ENCODE results near the gene PCDHB5. TPM values are rescaled to one million over a fixed set of nuclear protein-coding genes. Genes with fewer than 3 reads are reported as not detected.
"Not testable (repeated sequence)": the region's sequence is repeated elsewhere in the genome, so short reads cannot be mapped to it uniquely, and the experiment has no call there.

The PCDHB5 gene
- total RNA-seq, 1 donor = 0.45 TPM

DNA sequence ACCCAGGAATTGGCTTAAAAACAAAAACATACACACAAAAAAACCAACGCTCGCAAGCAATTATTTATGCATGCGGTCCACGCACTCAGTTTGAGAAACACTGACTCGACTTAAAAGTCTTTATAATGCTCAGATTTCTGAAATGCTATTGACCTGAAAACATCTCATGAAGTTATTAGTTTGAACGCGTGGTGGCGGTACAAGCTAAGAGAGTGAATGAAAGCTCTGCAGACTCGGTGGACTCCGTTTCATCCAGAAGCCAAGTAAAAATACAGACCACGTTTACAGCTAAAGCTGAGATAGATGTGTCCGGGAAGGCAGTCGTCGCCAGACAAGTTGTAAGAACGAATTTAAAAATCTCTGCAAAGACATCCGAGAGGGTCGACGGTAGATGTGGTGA is 14.8 kb downstream of the PCDHB5 start, which contains the start of gene PCDHB6:
PCDHB6 (plus strand) TSS at position 246 of the 400 bp plus-strand sequence. CDS start 201 bp downstream, outside the sequence.
- peak; percentile 0 for DNase-seq (ENCODE audit: low read depth)
- no peak within 1 kb of the TSS for H3K4me3 ChIP-seq (ENCODE audit: low read depth, low read length)

GRCh38 chr5:141150224-141150992 is 15.4 kb downstream of the PCDHB5 start:
- no peak for DNase-seq (ENCODE audit: low read depth)
- no peak overlapping the region for H3K4me3 ChIP-seq (ENCODE audit: low read depth, low read length)
- TF ChIP-seq CTCF (IDR thresholded peaks at IDR 0.05; ENCODE audit: insufficient read depth, low read length) = no peak

More for the DNA sequence above, 14.8 kb downstream of the PCDHB5 start, which contains the start of gene PCDHB6:
- no peak for TF ChIP-seq CTCF (IDR thresholded peaks at IDR 0.05; ENCODE audit: insufficient read depth, low read length)

DNA sequence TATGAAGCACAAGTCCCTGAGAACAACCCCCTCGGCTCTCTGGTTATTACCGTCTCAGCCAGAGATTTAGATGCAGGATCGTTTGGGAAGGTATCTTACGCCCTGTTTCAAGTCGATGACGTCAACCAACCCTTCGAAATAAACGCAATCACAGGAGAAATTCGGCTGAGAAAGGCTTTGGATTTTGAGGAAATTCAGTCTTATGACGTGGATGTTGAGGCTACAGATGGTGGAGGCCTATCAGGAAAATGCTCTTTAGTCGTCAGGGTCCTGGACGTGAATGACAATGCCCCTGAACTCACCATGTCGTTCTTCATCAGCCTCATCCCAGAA is 16.0 kb downstream of the PCDHB5 start:
- no peak for DNase-seq (ENCODE audit: low read depth)
- H3K4me3 ChIP-seq (ENCODE audit: low read depth, low read length) = no peak overlapping the region
- no peak for TF ChIP-seq CTCF (IDR thresholded peaks at IDR 0.05; ENCODE audit: insufficient read depth, low read length)

- not testable (repeated sequence) for H3K4me3 ChIP-seq (ENCODE audit: low read depth, low read length); DNase-seq (ENCODE audit: low read depth)
These were observed 16.6 kb downstream of the PCDHB5 start for GRCh38 chr5:141151632-141152031.

GRCh38 chr5:141152096-141152495 is 17.1 kb downstream of the PCDHB5 start:
- not testable (repeated sequence) for H3K4me3 ChIP-seq (ENCODE audit: low read depth, low read length); DNase-seq (ENCODE audit: low read depth)

- TF ChIP-seq CTCF (IDR thresholded peaks at IDR 0.05; ENCODE audit: insufficient read depth, low read length) = no peak
- no peak for DNase-seq (ENCODE audit: low read depth)
- H3K4me3 ChIP-seq (ENCODE audit: low read depth, low read length) = no peak overlapping the region
These were observed 20.8 kb downstream of the PCDHB5 start for GRCh38 chr5:141155540-141156374.

GRCh38 chr5:141157356-141157755 is 22.4 kb downstream of the PCDHB5 start:
- H3K4me3 ChIP-seq (ENCODE audit: low read depth, low read length); DNase-seq (ENCODE audit: low read depth): not testable (repeated sequence)

DNA sequence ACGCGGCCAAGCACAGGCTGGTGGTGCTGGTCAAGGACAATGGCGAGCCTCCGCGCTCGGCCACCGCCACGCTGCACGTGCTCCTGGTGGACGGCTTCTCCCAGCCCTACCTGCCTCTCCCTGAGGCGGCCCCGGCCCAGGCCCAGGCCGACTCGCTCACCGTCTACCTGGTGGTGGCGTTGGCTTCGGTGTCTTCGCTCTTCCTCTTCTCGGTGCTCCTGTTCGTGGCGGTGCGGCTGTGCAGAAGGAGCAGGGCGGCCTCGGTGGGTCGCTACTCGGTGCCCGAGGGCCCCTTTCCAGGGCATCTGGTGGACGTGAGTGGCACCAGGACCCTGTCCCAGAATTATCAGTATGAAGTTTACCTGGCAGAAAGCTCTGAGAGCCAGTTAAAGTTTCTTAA is 22.9 kb downstream of the PCDHB5 start:
- H3K4me3 ChIP-seq (ENCODE audit: low read depth, low read length); DNase-seq (ENCODE audit: low read depth): not testable (repeated sequence)

Data from fibroblast of the aortic adventitia (primary cell).